Astrocyte (in vitro differentiated cells and primary cell): ENCODE data around the gene RAB22A.

Source experiments
- EZH2 ChIP-seq: IDR thresholded peaks from 2 replicates; pipeline ENCODE4 v1.6.1; 2012; ENCODE audit warnings: mild to moderate bottlenecking, low read length, inconsistent platforms; ENCODE audit not compliant: insufficient read depth
- TF ChIP-seq, protein P1 (sequence below): IDR thresholded peaks from 2 replicates; pipeline ENCODE4 v1.5.1; 2011; ENCODE audit warnings: low read depth, mild to moderate bottlenecking, inconsistent platforms, low read length, moderate library complexity; ENCODE audit not compliant: insufficient read depth

DNA sequence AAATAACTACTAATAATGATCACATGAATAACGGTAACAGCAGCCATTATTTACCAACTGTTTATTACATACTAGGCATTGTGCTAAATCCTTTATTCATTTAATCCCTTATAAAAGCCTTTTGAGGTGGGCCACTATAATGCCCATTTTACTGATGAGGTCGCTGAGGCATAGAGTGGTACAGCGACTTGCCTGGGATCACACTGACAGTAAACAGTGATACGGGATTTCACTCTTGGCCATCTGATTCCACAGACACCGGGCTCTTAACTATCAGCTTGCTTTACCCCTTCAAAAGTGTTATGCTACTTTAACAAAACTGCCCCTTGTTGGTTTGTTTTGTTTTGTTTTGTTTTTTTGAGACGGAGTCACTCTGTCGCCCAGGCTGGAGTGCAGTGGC is 2.2 kb upstream of the RAB22A start:
- TF ChIP-seq, protein P1, sequence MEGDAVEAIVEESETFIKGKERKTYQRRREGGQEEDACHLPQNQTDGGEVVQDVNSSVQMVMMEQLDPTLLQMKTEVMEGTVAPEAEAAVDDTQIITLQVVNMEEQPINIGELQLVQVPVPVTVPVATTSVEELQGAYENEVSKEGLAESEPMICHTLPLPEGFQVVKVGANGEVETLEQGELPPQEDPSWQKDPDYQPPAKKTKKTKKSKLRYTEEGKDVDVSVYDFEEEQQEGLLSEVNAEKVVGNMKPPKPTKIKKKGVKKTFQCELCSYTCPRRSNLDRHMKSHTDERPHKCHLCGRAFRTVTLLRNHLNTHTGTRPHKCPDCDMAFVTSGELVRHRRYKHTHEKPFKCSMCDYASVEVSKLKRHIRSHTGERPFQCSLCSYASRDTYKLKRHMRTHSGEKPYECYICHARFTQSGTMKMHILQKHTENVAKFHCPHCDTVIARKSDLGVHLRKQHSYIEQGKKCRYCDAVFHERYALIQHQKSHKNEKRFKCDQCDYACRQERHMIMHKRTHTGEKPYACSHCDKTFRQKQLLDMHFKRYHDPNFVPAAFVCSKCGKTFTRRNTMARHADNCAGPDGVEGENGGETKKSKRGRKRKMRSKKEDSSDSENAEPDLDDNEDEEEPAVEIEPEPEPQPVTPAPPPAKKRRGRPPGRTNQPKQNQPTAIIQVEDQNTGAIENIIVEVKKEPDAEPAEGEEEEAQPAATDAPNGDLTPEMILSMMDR, result no peak
- TF ChIP-seq EZH2, result no peak
